Measurements from ENCODE around the gene REPS2.

The REPS2 gene

GRCh38 chrX:17082831-17083230 lies 136.4 kb downstream of the REPS2 start:
- DNase-seq, result no peak
- ATAC-seq, result no peak

- no peak for ATAC-seq
- no peak for DNase-seq
Measured at GRCh38 chrX:17086317-17086716, 139.9 kb downstream of the REPS2 start.

DNA sequence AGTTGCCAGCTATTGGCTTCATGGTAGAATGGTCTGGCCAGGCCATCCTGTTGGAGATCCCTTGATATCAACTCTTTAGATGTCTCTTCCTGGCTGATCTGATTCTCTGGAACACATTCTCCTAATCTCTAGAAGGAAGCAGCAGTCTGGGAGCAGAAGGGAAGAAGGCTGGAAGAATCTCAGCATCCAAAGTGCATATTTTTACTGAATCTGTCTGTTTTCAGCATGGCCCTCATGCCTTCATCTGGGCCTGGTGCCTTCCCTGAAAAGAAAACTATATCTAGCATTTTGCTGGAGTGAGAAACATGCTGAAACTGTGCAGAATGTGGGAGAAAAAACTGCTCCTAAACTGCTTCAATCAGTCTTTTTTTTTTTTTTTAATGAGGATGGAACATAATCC lies 148.7 kb downstream of the REPS2 start:
- DNase-seq (no peak), ATAC-seq (no peak)

DNA sequence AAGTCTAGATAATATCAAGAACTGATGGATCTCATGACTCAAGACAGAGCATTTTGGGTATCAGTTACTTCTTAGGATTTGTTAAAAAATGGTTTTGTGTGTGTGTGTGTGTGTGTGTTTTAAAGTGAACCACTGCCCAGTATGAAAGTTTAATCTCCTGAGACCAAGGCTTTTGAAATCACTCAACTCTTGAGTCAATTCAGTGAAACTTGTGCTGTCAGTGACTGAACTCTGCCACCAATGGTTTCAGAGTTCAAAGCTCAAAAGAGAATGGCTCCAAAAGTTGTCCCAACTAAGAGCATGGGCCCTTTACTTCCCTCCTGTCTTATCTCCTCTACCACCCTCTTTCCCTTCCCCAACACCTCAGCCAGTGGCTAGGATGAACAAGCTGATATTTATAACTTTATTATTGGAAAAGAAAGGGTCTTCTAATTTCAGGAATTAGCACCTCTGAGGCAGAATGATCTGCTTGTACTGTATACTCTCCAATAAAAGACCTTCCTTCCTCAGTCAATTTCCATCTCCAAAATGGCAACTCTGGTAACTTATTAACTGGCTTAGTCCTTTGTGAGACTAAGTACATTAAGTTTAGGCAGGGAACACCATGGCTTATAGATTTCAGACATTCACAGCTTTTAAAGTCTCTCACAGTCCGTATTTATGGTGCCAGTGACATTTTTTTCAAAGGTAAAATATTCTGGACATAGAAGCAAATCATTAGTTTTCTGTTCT lies 152.2 kb downstream of the REPS2 start:
- DNase-seq, result no peak
- no peak for ATAC-seq

DNA sequence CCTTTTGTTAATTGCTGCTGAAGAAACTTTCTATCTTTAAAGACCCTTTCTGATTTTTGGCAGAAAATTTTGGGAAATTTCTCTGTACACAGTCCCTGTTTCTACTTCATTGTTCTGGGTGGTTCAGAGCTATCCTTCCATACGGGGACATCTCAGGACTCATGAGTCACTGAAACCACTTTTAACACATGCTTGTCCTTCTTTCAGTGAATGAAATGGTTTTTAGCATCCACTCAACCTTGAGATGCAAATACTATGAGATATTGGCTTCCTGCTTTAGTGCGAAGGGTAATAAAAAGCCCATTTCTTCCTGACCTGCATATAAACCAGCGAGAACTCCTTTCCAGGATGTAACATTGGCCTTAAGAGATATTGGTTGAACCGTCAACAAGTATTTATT lies 158.0 kb downstream of the REPS2 start:
- ATAC-seq, result no peak

DNA sequence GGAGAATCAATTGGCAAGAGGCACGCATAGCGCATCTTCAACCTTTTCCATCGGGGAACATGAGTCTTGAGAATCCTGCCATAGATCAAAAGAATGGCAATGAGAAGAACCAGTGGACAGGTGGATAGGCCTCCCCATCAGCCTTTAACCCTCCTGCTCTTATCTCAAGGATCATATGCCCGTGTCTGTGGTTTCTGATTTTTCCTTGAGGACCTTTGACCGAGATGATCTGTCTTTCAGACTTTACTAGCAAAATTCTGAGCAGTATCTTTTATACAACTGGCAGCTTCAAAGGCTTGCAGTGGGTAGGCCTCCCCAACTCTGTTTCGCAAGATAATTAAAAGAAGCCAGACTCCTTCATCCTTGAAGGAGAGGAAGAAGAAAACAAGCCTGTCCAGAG lies 174.4 kb downstream of the REPS2 start:
- DNase-seq (no peak), ATAC-seq (no peak)

More for the DNA sequence above, 158.0 kb downstream of the REPS2 start:
- no peak for DNase-seq

- ATAC-seq (no peak), DNase-seq (no peak)
Measured at GRCh38 chrX:17154001-17154400, 207.5 kb downstream of the REPS2 start.

- ATAC-seq (no peak), DNase-seq (no peak)
Measured at GRCh38 chrX:17160975-17161374, 214.5 kb downstream of the REPS2 start.

- DNase-seq (no peak), ATAC-seq (no peak)
Measured at GRCh38 chrX:17161991-17162390, 215.5 kb downstream of the REPS2 start.

GRCh38 chrX:17164079-17164478 lies 217.6 kb downstream of the REPS2 start:
- DNase-seq (no peak), ATAC-seq (no peak)

- ATAC-seq (no peak), DNase-seq (no peak)
Measured at GRCh38 chrX:17164941-17165340, 218.5 kb downstream of the REPS2 start.

DNA sequence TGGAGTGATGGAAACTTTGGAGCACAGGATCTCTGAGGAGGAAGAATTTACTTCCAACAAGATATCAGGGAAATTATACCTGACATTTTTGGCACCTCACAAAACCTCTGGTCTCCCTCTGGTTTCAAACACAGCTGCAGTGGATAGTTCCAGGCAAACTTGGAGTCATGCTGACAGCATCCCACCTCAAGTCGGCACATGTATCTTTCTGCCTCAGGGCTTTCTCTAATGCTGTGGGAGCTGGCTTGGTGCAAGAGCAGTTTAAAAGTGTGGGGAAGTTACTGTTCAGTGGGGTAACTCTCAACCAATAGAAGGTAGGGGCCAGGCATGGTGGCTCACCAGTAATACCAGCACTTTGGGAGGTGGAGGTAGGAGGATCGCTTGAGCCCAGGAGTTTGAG lies 221.5 kb downstream of the REPS2 start:
- DNase-seq (no peak), ATAC-seq (no peak)

- DNase-seq (no peak), ATAC-seq (no peak)
Measured at GRCh38 chrX:17170973-17171372, 224.5 kb downstream of the REPS2 start.

- ATAC-seq (no peak), DNase-seq (no peak)
Measured at GRCh38 chrX:17174671-17175070, 228.2 kb downstream of the REPS2 start.

DNA sequence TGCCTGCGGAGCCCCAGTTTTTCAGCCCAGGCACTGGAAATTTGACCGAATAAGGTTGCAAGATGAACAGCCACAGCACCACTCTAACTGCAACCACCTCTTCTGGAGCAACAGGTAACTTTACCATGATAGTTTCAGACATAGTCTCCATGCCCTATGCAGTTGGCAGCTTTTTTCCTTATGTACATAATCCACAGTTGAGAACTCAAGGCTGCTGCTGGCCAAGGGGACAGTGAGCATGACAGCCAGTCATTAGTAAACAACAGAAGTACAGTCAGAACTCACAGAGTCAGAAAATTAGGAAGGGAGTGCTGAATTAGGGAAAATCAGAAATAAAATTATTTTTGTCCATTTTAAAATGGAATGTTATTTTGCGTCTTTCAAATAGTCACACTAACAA lies 235.9 kb downstream of the REPS2 start:
- ATAC-seq (no peak), DNase-seq (no peak)

DNA sequence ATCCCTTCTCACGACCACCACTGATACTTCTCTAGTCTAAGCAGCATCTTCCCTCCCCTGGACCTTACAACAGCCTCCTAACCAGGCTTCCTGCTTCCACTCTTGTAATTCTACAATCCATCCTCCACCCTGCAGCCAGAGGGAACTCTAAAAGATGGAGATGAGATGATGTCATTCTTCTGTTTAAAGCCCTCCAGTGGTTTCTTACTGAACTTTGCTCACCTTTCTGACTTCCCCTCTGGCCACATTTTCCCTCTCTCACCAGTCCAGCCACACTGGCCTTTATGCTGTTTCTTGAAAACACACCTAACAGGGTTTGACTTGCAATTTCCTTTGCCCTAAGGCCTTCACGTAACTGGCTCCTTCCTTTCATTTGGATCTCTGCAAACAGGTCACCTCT lies 237.1 kb downstream of the REPS2 start:
- no peak for ATAC-seq

GRCh38 chrX:17185431-17185830 lies 239.0 kb downstream of the REPS2 start:
- ATAC-seq, result no peak
- no peak for DNase-seq

More for the DNA sequence above, 237.1 kb downstream of the REPS2 start:
- no peak for DNase-seq

DNA sequence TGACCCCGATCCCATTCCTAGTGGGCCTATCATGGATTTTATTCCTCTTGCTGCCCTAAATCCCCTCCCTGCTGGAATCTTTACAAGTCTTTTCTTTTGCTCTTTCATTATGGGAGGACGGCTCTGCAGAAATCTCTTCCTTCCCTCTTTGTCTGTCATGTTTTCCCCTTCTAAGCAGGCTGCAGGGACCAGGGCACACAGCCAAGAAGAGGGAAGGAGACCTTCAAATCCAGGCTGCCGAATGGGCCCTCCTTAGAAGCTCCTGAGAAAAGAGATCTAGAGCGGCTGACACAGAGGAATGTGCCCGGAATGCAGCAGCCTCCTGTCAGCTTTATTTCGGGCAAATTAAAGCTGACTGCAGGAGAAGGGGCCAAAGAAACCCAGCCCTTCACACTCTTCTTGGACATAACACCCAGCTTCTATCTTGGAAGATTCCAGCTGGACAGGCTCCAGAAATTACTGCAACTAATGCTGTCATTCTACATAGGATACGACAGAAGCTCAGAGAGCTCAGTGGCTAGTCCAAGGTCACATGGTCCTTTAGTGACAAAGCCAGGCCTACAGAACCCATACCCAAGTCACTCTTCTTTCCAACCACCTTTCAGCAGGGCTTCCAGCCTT lies 240.8 kb downstream of the REPS2 start:
- ATAC-seq, result no peak
- DNase-seq, result no peak

DNA sequence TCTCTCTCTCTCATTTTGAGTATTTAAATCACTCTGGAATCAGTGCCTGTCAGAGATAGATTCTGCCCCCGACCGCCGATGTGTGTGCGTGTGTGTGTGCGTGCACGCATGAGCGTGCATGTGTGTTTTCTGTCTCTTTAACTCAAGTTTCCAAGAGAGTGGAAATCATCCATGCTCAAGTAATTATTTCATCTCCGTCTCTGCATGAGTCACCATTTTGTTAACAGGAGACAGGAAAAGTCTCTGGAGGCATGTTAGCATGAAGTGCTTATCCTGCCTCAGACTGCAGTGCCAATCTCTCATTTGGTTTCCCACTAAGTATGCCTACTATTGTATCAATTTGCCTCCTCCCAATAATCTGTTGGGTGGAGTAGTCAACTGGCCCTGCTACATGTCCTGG lies 245.6 kb downstream of the REPS2 start:
- no peak for ATAC-seq
- no peak for DNase-seq
